HepG2 (cell line): ENCODE results near the gene LRRC39.

ENCODE experiments used
- IRF9 ChIP-seq: sonication (generic); formaldehyde crosslinking; IDR thresholded peaks from 2 replicates; pipeline ENCODE4 v1.8.0; 2022; ENCODE audit warnings: missing genetic modification reagents, mild to moderate bottlenecking, borderline replicate concordance
- TF ChIP-seq, protein P1 (sequence below): sonication (generic); formaldehyde crosslinking; IDR thresholded peaks from 2 replicates; pipeline ENCODE4 v1.9.0; 2022; ENCODE audit warnings: missing genetic modification reagents, mild to moderate bottlenecking, borderline replicate concordance

- TF ChIP-seq, protein P1, sequence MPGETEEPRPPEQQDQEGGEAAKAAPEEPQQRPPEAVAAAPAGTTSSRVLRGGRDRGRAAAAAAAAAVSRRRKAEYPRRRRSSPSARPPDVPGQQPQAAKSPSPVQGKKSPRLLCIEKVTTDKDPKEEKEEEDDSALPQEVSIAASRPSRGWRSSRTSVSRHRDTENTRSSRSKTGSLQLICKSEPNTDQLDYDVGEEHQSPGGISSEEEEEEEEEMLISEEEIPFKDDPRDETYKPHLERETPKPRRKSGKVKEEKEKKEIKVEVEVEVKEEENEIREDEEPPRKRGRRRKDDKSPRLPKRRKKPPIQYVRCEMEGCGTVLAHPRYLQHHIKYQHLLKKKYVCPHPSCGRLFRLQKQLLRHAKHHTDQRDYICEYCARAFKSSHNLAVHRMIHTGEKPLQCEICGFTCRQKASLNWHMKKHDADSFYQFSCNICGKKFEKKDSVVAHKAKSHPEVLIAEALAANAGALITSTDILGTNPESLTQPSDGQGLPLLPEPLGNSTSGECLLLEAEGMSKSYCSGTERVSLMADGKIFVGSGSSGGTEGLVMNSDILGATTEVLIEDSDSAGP (CRISPR knock-in tag) = no peak
- no peak for TF ChIP-seq IRF9 (CRISPR knock-in tag)
These were observed 10.6 kb upstream of the LRRC39 start for GRCh38 chr1:100188617-100189016.
